HG02610 (cell line): ENCODE measurements around the gene NEO1.

ENCODE experiments used
- ATAC-seq: cut with Tn5 transposase; IDR thresholded peaks from one replicate; pipeline ENCODE4 v1.9.1; 2021; ENCODE audit warnings: mild to moderate bottlenecking, moderate library complexity; ENCODE audit not compliant: unreplicated experiment

NEO1 gene, protein sequence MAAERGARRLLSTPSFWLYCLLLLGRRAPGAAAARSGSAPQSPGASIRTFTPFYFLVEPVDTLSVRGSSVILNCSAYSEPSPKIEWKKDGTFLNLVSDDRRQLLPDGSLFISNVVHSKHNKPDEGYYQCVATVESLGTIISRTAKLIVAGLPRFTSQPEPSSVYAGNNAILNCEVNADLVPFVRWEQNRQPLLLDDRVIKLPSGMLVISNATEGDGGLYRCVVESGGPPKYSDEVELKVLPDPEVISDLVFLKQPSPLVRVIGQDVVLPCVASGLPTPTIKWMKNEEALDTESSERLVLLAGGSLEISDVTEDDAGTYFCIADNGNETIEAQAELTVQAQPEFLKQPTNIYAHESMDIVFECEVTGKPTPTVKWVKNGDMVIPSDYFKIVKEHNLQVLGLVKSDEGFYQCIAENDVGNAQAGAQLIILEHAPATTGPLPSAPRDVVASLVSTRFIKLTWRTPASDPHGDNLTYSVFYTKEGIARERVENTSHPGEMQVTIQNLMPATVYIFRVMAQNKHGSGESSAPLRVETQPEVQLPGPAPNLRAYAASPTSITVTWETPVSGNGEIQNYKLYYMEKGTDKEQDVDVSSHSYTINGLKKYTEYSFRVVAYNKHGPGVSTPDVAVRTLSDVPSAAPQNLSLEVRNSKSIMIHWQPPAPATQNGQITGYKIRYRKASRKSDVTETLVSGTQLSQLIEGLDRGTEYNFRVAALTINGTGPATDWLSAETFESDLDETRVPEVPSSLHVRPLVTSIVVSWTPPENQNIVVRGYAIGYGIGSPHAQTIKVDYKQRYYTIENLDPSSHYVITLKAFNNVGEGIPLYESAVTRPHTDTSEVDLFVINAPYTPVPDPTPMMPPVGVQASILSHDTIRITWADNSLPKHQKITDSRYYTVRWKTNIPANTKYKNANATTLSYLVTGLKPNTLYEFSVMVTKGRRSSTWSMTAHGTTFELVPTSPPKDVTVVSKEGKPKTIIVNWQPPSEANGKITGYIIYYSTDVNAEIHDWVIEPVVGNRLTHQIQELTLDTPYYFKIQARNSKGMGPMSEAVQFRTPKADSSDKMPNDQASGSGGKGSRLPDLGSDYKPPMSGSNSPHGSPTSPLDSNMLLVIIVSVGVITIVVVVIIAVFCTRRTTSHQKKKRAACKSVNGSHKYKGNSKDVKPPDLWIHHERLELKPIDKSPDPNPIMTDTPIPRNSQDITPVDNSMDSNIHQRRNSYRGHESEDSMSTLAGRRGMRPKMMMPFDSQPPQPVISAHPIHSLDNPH (N-terminal part only)

DNA sequence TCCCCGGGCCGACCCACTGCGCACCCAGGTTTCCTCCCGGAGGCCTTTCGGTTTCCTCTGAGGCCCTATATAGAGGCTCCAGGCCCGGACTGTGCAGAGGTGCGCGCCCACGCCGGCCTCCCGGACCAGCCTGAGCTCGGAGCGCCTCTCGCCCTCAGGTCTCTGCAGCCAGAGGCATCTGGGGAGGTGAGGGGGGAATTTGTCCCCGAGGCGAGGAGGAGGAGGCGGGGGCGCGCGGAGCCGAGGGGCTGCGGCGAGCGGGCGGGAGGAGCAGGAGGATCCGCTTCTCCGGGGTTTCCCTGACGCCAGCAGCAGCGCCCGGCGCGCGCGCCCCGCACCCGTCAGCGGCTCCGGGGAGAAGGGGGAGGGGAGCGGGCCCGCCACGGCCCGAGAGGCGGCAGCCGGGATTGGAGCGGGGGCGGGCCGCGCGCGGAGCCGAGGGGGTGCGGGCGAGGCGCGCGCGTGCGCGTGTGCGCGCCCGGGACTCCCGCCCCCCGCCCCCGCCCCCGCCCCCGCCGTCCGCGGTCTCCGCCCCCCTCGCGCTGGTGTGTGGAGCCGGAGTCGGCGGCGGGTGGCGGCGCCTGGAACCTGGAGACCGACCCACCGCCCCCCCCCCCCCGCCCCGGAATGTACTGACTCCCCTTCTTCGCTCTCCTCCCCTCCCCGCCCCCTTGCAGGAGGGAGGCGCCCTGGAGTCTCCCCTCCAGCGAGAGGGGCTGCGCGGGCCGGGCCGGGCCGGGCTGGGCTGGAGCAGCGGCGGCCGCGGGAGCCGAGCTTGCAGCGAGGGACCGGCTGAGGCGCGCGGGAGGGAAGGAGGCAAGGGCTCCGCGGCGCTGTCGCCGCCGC, at the start of gene NEO1:
Gene NEO1 (plus strand): TSS at position 657 of the 846 bp plus-strand sequence. CDS start 213 bp downstream, outside the sequence.
- peak; percentile 53 for ATAC-seq

DNA sequence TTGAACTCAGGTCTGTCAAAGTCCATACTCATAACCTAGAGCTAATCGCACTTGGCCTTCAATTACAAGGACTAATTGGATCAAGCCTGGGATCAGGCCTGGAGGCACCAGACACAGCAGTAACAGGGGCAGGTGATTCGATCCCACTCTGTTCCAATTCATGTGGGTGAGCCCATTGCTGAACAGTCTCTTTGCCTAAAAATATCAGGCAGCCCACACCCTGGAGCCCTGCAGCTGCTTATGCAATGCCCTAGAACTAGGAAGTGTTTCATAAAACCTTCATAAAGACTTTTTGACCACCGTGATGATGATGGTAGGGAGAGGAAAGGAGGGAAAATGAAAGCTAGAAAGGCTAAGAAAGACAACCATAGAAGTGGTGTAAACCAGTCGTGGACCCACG, 47.8 kb upstream of the NEO1 start:
- no peak for ATAC-seq

DNA sequence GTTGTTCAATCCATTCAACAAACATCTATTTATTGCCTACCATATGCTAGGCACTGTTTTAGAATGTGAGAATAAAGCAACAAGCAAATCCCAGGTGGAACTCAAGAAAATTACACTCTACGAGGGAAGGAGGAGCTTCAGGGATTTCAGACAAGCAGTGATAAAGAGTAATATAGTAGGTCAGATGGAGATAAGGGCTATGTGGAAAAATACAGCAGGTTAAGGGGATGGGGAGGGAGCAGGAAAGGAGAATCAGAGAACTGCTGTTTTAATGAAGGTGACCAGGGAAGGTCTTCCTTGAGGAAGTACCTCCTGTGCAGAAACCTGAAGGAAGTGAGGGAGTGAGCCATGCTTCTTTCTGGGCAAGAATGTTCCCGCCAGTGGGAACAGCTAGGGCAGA, 47.2 kb upstream of the NEO1 start:
- no peak for ATAC-seq

DNA sequence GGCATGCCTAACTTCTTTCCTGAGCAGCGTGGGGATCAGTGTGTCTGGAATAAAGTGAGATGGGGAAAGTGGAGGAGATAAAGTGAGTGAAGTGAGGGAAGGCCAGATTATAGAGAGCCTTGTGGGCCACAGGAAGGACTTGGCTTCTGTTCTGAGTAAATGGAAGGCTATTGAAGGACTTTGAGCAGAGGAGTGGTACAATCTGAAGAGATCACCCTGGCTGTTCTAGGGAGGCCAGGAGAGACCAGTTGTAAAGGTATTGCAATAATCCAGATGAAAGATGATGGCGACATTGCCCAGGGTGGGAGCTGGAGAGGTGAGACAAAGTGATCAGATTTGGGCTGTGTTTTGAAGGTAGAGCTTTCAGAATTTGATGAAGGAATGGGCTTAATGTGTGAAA, 46.8 kb upstream of the NEO1 start:
- no peak for ATAC-seq

DNA sequence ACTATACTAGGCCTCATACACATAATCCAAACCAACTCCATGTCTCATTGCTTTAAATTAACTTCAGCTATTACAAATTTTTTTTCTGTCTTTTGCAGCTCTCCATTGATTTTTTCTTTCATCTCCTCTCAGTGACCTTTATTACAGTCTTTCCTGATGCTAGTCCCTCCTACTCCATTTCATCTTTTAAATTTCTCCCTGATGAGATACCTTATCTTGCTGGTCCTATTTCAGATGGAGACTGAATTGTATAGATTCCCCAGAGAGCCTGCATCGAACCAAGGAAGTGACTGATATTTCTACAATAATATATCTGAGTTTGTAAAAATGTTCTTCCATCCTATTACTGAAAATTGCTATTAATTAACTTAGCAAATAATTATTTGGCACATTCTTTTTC, 45.7 kb upstream of the NEO1 start:
- ATAC-seq: no peak

DNA sequence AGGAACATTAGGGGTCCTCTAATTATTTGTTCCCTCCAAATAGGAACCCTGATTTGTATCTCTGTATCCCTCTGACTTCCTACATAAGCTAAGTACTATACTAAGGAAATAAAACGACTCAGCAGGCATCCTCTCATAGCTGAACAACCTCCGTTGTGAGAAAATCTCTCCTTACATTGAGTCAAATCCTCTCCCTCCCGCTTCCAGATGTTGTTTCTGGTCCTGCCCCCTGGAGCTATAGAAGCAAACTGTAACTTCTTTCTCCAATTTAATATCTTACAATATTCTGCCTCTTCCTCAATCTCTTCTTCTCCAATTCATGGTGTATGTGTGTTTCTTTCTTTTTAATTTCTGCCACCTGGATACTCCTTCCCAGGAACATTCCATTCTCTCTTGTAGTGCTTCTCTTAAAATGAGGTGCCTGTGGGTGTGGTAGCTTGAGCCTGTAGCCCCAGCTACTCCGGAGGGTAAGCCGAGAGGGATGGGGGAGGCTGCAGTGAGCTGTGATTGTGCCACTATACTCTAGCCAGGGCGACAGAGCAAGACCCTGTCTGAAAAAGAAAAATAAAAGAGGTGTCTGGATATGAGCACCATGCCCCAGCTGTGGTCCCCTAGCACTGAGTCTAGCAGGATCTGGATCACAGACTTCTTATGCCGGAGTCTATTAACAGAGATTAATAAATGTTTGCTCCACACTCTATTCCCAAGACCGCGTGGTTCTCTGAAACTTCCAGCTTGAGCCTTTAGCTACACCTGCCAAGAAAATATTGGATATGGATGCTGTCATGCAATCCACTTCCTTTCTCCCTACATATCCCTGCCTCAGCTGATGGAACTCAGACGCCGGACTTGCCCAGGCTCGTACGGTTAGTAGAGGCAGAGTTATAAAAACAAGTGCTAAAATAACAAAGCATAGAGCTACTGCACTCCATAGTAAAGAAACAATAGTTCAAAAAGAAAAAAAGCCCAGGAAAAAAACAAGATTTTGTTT, 42.9 kb upstream of the NEO1 start:
- ATAC-seq: no peak

DNA sequence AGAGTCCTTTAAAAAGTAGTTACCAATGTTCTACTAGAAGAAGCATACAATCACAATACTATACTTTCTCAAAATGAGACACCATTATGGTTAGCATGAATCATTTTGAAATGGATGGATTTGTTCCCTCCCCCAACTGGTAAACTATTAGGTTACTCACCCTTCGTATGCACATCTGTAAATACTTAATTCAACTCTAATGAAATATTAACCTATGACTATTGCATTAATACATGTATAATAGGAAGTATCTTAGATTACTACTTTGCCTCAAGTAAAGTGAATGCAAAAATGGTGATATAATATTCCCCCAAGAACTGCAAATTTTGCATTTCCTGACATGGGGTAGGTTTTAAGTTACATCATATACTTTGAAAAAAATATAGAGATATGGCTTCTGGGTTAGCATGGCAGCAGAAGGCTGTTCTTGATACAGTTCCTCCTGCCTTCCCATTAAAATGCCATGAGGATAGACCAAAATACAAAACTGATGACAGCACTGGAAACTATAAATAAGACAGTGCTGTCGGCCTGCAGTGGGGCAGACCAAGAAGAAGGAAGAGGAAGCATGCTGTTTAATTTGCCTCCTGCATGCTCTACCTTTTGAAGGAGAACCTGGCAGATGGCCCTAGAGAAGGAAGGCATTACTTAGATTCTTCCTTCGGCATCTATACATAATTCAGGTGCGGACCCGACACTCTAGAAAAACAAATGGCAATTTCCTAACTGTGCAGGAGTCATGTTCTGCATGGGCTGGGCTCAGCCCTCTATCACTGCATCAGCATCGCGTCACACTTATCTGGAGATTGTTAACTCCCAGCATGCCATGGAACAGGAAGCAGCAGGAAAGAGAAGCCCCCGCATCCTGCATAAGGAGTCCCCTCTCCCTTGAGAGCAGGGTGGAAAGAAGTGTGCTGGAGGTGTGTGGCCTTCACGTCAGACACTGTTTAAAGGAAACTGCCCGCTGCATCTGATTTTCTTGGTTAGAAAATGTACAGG, 41.8 kb upstream of the NEO1 start:
- no peak for ATAC-seq

DNA sequence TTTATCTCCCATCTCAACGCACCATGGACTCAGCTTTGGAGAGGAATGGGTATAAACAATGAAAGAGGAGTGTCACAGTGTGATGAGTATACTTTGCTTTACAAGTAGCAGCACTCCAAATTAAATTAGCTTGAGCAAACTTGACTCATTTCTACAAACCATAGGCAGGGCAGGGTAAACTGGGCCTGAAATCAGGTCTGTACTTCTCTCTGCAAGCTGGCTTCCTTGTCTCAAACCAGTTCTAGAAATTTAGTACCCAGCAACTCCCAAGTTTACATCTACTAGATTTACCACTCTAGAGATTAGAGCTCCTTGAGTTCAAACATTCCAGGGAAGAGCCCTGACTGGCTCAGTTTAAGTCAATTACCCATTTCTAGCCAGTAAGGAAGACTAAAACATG, 37.4 kb upstream of the NEO1 start:
- no peak for ATAC-seq

DNA sequence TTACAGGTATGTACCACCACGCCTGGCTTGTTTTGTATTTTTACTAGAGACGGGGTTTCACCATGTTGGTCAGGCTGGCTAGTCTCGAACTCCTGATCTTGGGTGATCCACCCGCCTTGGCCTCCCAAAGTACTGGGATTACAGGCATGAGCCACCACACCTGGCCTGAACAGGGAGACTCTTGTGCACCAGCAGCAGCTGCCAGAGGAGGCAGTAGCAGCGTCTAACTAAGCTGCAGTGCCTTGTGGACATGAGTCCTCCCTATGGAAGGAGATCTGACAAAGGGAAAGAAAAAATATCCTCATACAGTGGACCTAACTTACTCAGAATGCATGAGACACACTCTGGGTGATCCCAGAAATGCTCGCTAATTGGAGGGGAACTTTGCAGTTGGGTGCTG, 36.8 kb upstream of the NEO1 start:
- no peak for ATAC-seq

DNA sequence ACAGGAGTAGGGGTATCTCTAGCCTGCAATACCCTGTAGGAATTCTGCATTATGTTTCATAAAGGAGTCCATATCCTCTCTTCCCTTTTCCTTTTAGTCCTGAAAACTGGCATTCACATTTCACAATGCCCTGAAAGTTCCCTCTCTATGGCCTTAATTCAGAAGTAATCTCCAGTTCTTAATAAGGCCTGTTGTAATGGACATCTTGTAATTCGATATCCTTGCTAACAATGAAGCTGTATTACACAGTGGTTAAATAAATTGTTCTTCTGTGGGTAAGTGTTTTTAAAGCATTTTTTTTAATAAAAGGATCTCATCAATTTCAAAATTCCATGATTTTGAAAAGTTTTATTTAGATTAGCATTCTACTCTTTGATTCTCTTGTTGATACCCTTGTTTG, 34.3 kb upstream of the NEO1 start:
- no peak for ATAC-seq

DNA sequence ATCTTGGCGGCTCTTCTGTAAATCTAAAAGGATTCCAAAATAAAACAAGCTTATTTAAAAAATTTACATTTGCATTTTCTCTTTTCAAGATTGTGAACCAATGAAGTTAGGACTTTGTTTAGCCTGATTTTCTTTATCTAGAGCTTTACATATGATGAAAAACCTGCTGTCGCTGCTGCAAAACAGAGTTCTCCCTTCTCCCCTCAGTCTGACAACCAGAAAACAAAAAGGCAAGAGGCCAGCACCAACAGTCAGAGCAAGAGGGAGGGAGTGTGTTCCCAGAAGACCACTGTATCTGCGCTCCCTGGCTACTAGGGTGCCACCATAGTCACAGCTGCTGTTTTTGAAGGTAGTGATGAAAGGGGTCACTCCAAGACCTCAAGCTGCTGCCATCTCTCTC, 33.1 kb upstream of the NEO1 start:
- ATAC-seq: no peak

DNA sequence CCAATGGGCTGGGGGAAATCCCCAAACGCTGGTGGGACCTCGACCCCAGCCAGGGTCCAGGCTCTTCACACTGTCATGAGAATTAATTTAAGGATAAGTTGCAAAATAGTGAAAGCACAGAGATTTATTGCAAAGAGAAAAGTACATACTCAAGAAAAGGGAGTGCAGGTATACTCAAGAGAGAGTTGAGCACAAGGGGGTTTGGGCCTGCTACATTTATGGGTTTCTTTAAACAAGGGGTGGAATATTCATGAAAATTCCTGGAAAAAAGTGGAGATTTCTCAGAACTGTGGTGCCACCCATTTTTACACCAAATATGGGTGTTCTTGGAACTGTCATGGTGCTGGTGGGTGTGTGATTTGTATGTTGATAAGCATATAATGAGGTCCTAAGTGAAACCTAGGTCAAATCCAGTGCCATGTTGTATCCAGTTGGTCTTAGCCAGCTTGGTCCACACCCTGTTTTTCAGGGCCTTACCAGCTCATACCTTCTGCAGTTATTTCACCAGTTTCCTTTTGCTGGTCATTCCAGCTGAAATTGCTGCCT, 32.6 kb upstream of the NEO1 start:
- ATAC-seq: no peak

DNA sequence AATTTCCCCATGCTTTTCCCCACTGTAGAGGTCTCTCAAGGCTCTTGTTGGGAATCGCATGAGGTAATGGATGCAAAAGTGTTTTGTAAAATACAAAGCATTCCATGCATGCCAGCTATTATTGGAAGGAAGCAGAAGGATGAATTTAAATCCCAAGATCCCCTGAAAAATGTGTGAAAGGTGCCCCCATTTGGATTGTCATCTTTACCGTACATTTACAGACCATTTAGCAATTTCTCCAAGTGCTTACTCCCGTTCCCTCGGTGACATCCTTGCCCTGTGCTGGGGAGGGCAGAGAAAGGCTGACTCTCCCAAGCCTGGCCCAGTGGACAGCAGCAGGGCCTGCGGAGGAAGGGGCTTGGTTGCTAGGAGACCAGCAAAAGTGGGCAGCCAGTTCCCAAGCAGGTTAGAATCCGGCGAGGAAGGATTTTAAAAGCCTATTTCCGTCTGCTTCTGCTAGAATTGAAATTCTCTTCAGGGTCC, 31.1 kb upstream of the NEO1 start:
- ATAC-seq: no peak

DNA sequence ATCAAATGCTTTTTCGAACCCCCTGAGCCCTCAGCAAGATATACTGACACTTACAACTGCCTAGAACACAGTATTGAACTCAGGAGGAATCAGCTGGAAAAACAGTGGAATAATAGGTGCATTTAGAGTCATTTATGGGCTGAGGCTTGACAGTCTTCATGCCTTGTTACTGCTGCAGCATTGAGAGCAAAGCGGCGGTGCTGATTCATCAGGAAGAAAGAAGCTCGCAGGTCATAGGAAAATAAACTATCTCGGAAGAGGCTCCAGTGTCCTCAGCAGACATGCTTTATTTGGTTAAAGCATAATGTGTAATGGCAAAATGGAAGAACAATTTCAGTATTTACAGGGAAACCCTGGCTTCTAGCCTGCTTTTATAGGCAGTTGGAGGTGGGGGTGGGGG, 30.1 kb upstream of the NEO1 start:
- no peak for ATAC-seq

DNA sequence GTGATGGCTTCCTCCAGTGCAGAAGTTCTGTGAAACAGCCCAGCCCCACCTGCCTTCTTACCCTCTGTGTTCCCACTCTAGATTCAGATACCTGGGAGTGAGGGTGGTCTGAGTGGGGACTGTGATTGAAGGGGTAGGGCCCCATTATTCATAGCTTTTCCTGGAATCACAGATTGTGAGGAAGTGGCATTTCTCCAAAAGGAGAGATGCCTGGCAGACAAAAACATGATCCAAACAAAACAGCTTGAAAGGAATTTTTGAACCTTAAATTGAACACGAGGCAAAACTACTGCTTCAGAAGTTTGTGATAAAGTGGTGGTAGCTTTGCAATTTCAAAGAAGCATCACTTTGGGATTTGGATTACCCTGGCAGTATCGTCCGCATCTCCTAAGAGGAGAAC, 29.2 kb upstream of the NEO1 start:
- ATAC-seq: no peak

DNA sequence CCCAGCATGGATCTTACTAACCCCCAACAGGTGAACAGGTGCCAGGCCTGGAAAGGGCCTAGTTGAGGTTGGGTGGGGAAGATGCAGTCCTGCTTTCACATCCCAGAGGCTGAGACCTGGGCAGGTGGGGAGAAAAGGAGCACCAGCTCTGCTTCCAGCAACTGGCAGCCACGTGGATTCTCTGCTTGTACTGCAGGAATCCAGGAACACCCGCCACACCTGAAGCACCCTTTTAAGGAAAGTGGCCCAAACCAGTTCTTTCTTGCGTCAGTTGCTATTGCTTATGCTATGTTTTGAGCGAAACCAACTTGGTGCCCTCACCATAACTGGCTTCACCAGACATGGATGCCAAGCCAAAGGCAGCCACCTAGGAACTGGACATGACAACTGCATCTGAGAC, 28.1 kb upstream of the NEO1 start:
- no peak for ATAC-seq

DNA sequence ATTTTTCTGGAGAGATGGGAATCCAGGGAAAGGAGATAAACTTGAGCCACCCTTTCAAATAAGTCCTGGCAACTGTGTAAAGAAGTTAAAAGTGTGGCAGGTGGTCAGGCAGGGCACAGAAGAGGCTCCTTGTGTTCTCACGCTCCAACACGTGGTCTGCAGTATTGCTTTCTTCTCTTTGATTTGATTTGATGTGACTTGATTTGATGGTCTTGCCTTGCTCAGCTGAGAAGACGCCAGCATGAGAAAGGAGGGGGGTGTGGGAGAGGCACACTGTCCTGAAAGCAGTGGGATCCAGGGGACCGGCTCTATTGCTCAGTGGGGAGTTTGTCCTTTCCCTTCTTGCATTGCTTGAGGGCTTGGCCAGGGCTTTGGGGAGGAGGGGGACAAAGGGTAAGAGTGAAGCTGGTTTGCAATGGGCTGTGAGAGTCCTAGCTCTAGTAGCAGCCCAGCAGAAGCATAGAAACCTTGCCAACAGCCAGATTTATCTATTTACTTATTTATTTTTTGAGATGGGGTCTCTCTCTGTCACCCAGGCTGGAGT, 25.7 kb upstream of the NEO1 start:
- ATAC-seq: no peak
